ENCODE results near the gene OGFR. TPM values are rescaled to one million over a fixed set of nuclear protein-coding genes. Genes with fewer than 3 reads are reported as not detected.
"Not testable (repeated sequence)": the region's sequence is repeated elsewhere in the genome, so short reads cannot be mapped to it uniquely, and the experiment has no call there.

The OGFR gene
- total RNA-seq, 1 donor from 2014 or later = 47.2 TPM

DNA sequence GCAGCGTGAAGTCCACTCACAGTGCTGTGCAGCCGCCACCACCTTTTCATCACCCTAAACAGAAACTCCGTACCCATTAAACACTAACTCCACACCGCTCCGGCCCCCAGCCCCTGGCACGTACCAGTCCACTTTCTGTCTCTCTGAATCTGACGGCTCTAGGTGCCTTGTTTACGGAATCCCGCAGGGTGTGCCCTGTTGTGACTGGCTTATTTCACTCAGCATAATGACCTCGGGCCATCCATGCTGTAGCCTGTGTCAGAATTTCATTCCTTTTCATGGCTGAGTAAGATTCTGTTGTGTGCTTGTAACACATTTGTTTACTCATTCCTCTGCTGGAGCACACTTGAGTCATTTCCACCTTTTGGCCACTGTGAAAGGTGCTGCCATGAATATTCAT lies 39.0 kb downstream of the OGFR start:
- Mint-ChIP-seq H3K27me3 (ENCODE audit: unreplicated experiment) (no peaks in the 10 kb centered on the region), H3K4me1 (ENCODE audit: unreplicated experiment) (peaks cover 1% of the 10 kb centered on the region), H3K36me3 (ENCODE audit: unreplicated experiment) (peaks cover 12% of the 10 kb centered on the region), H3K4me3 (ENCODE audit: unreplicated experiment) (no peak overlapping the region), H3K9me3 (ENCODE audit: unreplicated experiment) (no peaks in the 10 kb centered on the region), H3K27ac (ENCODE audit: unreplicated experiment) (no peak overlapping the region)
- TF ChIP-seq CTCF (IDR thresholded peaks at IDR 0.05) = no peak
- DNase-seq (ENCODE audit: extremely low spot score, unreplicated experiment) = no peak

DNA sequence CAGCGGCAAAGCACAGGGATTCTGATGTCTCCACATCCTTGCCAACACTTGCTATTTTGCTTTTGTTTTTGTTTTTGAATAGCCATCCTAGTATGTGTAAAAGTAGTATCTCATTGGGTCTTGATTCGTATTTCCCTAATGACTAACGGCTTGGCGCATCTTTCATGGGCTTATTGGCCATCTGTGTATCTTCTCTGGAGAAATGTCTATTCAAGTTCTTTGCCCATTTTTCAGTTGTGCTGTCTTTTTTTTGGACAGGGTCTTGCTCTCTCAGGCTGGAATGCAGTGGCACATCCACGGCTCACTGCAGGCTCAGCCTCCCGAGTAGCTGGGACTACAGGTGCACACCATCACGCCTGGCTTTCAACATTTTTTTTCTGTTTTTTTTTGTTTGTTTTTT lies 39.5 kb downstream of the OGFR start:
- H3K4me3 Mint-ChIP-seq (ENCODE audit: unreplicated experiment) = no peak overlapping the region
- no peak for TF ChIP-seq CTCF (IDR thresholded peaks at IDR 0.05)
- peaks cover 1% of the 10 kb centered on the region for H3K4me1 Mint-ChIP-seq (ENCODE audit: unreplicated experiment)
- no peaks in the 10 kb centered on the region for H3K27me3 Mint-ChIP-seq (ENCODE audit: unreplicated experiment)
- peaks cover 12% of the 10 kb centered on the region for H3K36me3 Mint-ChIP-seq (ENCODE audit: unreplicated experiment)
- no peak for DNase-seq (ENCODE audit: extremely low spot score, unreplicated experiment)
- H3K27ac Mint-ChIP-seq (ENCODE audit: unreplicated experiment) = no peak overlapping the region
- no peaks in the 10 kb centered on the region for H3K9me3 Mint-ChIP-seq (ENCODE audit: unreplicated experiment)

DNA sequence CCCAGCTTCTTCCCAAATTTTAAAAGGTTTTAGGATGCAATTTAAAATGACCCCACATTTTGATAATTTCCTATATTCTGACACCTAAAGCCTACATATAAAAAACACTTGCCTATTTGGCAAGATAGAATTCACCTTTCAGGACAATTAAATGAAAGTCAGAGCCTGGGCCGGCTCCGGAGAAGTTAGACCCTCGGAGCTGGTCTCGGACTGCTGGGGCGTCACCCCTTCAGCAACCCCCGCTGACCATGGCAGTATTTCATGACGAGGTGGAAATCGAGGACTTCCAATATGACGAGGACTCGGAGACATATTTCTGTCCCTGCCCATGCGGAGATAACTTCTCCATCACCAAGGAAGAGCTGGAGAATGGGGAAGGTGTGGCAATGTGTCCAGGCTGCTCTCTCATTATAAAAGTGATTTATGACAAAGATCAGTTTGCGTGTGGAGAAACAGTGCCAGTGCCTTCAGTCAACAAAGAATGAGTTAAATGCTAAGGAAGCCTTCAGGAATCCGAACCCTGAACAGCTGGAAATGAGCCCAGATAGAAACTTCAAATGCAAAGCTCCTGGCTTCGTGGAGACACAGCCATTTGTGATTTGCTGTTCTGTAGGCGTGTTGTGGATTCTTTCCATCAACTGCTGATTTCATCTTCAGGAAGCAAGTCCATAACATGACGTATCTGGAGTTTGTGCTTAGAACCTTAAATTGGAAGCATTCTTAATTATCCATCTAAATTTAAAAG lies 41.0 kb downstream of the OGFR start:
- TF ChIP-seq CTCF (IDR thresholded peaks at IDR 0.05) = no peak
- Mint-ChIP-seq H3K9me3 (ENCODE audit: unreplicated experiment) (no peaks in the 10 kb centered on the region), H3K36me3 (ENCODE audit: unreplicated experiment) (peaks cover 12% of the 10 kb centered on the region), H3K27me3 (ENCODE audit: unreplicated experiment) (no peaks in the 10 kb centered on the region), H3K4me3 (ENCODE audit: unreplicated experiment) (no peak overlapping the region), H3K27ac (ENCODE audit: unreplicated experiment) (no peak overlapping the region), H3K4me1 (ENCODE audit: unreplicated experiment) (peaks cover 1% of the 10 kb centered on the region)
- DNase-seq (ENCODE audit: extremely low spot score, unreplicated experiment) = no peak

- no peak for DNase-seq (ENCODE audit: extremely low spot score, unreplicated experiment)
Observed at GRCh38 chr20:62846166-62846890, 41.7 kb downstream of the OGFR start.

GRCh38 chr20:62848917-62849316 lies 44.3 kb downstream of the OGFR start:
- not testable (repeated sequence) for H3K4me1 Mint-ChIP-seq (ENCODE audit: unreplicated experiment); H3K9me3 Mint-ChIP-seq (ENCODE audit: unreplicated experiment); H3K4me3 Mint-ChIP-seq (ENCODE audit: unreplicated experiment); DNase-seq (ENCODE audit: extremely low spot score, unreplicated experiment); H3K27ac Mint-ChIP-seq (ENCODE audit: unreplicated experiment); H3K27me3 Mint-ChIP-seq (ENCODE audit: unreplicated experiment)
- peaks cover 21% of the 10 kb centered on the region for H3K36me3 Mint-ChIP-seq (ENCODE audit: unreplicated experiment)

More at GRCh38 chr20:62846166-62846890, 41.7 kb downstream of the OGFR start:
- Mint-ChIP-seq H3K27ac (ENCODE audit: unreplicated experiment) (no peak overlapping the region), H3K27me3 (ENCODE audit: unreplicated experiment) (no peaks in the 10 kb centered on the region), H3K4me1 (ENCODE audit: unreplicated experiment) (peaks cover 1% of the 10 kb centered on the region), H3K36me3 (ENCODE audit: unreplicated experiment) (peaks cover 12% of the 10 kb centered on the region), H3K9me3 (ENCODE audit: unreplicated experiment) (no peaks in the 10 kb centered on the region), H3K4me3 (ENCODE audit: unreplicated experiment) (no peak overlapping the region)
- TF ChIP-seq CTCF (IDR thresholded peaks at IDR 0.05) = no peak
